Activated CD4-positive, alpha-beta memory T cell treated with anti-CD3 and anti-CD28 coated beads, Interleukin-2, amount 10 ng/mL, durations not matched to agents 7 days and 5 days (primary cell): ENCODE data around the gene NUDT2. TPM values are rescaled to one million over a fixed set of nuclear protein-coding genes. Genes with fewer than 3 reads are reported as not detected.

Source experiments
- CTCF ChIA-PET: fragments of 350-600 bp; sonication (Branson Sonifier 250); formaldehyde crosslinking; loops from one replicate; lab custom pipeline; 2021; ENCODE audit warnings: antibody characterized with exemption, inconsistent platforms; lab: Charles Lee
- POLR2A ChIA-PET: fragments of 350-600 bp; sonication (Branson Sonifier 250); formaldehyde crosslinking; loops from one replicate; lab custom pipeline; 2021; ENCODE audit warnings: antibody characterized with exemption; lab: Charles Lee
- DNase-seq: peaks from one replicate; pipeline ENCODE4 v3.0.0-alpha.2; 2020
- H3K27ac Mint-ChIP-seq: one replicate; pipeline ENCODE4 v1.8.0; 2021; ENCODE audit warnings: mild to moderate bottlenecking, mixed read lengths
- H3K27me3 Mint-ChIP-seq: one replicate; pipeline ENCODE4 v1.8.0; 2021; ENCODE audit warnings: mixed read lengths
- H3K36me3 Mint-ChIP-seq: one replicate; pipeline ENCODE4 v1.8.0; 2021; ENCODE audit warnings: low read depth, mixed read lengths
- H3K4me1 Mint-ChIP-seq: one replicate; pipeline ENCODE4 v1.8.0; 2021; ENCODE audit warnings: mixed read lengths
- H3K4me3 Mint-ChIP-seq: one replicate; pipeline ENCODE4 v1.8.0; 2021; ENCODE audit warnings: mild to moderate bottlenecking, mixed read lengths
- H3K9me3 Mint-ChIP-seq: one replicate; pipeline ENCODE4 v1.8.0; 2021; ENCODE audit warnings: mixed read lengths
- total RNA-seq, 2 experiments: library from RNA; stranded (reverse); gene quantifications; one replicate each; pipeline ENCODE4 v1.2.3, GENCODE V29; 2021

The NUDT2 gene
- total RNA-seq, 2 experiments from 2014 or later = 33.3 to 35.0 TPM

DNA sequence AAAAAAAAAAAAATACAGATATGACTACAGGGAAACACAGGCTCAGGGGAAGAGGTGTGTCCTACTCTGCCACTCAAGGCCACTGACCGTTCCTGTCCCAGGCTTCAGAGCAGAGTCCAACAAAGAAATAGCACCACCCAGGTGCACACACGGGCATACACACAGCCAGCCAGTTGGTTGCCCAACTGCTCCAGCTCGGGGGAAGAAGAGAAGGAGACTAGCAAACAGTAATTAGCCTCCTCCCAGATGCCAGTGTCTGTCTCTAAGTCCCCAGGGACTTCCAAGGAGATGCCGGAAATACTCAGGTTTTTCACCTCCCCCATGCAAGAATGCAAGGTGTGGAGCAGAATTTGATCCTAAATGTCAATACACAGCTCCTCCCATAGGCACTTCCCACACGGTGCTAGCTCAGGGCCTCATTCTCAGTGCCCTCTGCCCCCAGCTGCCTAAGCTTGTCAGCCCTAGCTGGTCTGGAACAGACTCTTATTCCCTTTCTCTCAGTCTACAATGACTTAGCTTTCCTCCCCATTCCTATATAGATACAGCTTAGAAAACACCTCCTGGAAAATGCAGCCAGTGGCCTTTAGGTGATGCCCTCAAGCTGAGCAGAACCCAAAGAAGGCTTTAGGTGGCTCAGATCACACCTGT is 45.7 kb downstream of the NUDT2 start:
- no peak for DNase-seq
- Mint-ChIP-seq H3K36me3 (peaks cover 19% of the 10 kb centered on the region), H3K4me1 (peaks cover 28% of the 10 kb centered on the region), H3K27ac (no peak overlapping the region), H3K9me3 (no peaks in the 10 kb centered on the region), H3K4me3 (peak overlapping the region; percentile 85), H3K27me3 (peaks cover 8% of the 10 kb centered on the region)
- POLR2A ChIA-PET = interaction anchor here (1.2 to 2.9 kb wide), 3 partner anchors 43 to 196 kb away, joined by 3 to 8 read pairs (median 3); partner anchors contain the start of gene UBAP1
- CTCF ChIA-PET = interaction anchor here (0.8 to 7.0 kb wide), 5 partner anchors 29 to 371 kb away, joined by 3 to 109 read pairs (median 4); no protein-coding TSS in a partner anchor

DNA sequence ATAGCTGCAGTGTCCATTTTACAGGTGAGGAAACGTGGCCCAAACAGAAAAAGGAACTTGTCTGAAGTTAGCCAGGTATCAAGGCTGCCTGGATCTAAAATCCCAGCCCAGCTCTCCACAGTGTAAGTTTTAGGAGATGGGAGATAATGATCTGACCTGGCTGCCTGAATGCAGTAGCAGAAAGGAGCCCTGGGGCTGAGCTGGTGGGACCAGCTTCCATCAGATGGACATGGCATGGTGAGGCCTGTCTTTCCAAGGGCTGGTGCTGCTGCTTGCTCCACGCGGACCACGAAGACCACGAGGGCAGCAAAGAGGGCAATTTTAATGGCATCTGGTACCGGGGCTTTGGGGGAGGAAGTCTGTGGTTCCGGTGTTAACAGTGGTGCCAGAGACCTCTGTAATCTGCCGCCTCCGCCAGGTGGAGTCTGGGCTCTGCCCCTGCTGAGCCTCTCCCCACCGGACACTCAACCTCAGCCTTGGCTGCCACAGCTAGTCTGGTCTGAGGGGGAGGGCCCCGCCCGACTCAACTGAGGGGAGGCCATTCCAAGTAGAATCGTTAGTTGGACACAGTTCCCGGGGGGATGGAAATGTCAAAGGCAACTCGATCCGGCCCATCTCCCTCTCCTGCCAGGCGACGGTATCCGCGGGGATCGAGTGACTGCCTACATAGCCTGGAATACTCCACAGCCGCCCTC is 46.7 kb downstream of the NUDT2 start:
- POLR2A ChIA-PET = interaction anchor here (1.2 to 2.9 kb wide), 6 partner anchors 45 to 560 kb away, joined by 3 to 13 read pairs (median 6); partner anchors contain the start of genes SIGMAR1 and UBAP1
- CTCF ChIA-PET = interaction anchor here (1.2 to 7.0 kb wide), 8 partner anchors 12 to 326 kb away, joined by 3 to 109 read pairs (median 4); partner anchors contain the start of genes DNAI1 and FAM219A
- Mint-ChIP-seq H3K36me3 (peaks cover 10% of the 10 kb centered on the region), H3K27me3 (peaks cover 8% of the 10 kb centered on the region), H3K4me3 (peak overlapping the region; percentile 85), H3K27ac (peak overlapping the region; percentile 72), H3K9me3 (no peaks in the 10 kb centered on the region), H3K4me1 (peaks cover 38% of the 10 kb centered on the region)
- peak; percentile 62 for DNase-seq

DNA sequence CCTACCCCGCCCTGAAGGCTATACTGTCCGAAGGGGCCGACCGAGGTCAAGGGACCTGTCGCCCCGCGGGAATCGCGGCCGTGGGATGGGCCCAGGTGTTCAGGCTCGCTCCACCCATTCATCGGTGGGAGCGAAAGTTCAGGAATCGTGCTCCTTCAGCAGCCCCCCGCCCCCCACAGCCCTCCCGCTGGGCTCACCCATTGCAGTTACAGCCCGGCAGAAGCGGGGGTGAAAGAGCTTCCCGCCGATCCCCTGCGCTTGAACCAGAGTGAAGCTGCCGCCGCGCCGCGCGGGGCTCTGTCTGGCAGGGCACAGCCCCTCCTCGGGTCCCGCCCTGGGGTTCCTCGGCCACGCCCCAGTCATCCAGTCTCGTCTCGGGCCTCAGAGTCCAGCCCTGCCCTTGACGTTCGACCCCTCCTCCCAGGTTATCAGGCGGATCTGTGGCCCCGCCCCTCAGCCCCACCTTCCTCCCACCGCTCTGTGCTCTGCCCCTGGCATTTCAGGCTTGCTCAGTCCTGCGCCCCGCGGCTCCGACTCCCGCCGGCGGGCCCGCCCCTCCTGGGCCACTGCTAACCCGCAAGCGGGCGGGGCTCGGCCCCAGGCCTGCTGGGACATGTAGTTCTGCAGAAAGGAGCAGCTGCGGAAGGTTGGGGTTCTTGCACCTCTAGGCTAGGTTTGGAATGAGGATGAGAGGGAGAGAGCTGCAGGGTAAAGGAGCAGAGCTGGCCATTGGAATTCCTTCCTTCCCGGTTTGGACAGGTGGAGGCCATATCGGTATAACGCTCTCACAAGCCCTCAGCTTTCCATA is 47.4 kb downstream of the NUDT2 start, which contains the start of gene MYORG:
Gene MYORG, minus strand, starts transcription at position 303 of the 808 bp plus-strand sequence. CDS start 3,955 bp downstream, outside the sequence.
- Mint-ChIP-seq H3K27me3 (peaks cover 11% of the 10 kb centered on the region), H3K4me3 (peak within 1 kb of the TSS; percentile 85), H3K4me1 (peaks cover 45% of the 10 kb centered on the region), H3K36me3 (peaks cover 4% of the 10 kb centered on the region), H3K9me3 (no peaks in the 10 kb centered on the region), H3K27ac (peak within 1 kb of the TSS; percentile 72)
- ChIA-PET POLR2A (interaction anchor here (1.0 to 2.6 kb wide), 10 partner anchors 39 to 561 kb away, joined by 3 to 13 read pairs (median 4); partner anchors contain the start of genes DCTN3 and SIGMAR1), CTCF (interaction anchor here (1.1 to 7.0 kb wide), 10 partner anchors 12 to 327 kb away, joined by 3 to 109 read pairs (median 4); partner anchors contain the start of genes DNAI1 and FAM219A)
- peak; percentile 99 for DNase-seq

DNA sequence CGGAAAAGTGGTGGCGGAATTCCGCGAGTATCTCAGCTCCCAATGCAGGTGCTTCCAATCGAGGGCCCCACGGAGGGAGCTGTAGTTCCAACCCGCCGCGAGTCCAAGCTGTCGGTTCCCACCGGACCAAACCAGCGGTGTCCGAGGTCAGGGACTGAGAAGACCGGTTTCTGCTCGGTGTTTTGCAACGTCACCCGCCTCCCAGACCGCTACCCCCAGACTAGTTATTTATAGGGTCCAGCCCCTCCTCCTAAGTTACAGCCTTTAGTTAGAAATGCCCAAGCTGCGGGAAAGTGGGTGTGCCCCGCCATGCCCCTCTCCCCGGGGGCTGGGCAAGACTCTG is 48.0 kb downstream of the NUDT2 start:
- no peak for DNase-seq
- CTCF ChIA-PET = interaction anchor here (1.1 to 7.0 kb wide), 9 partner anchors 13 to 562 kb away, joined by 3 to 109 read pairs (median 4); partner anchors contain the start of genes DNAI1 and FAM219A
- H3K9me3 Mint-ChIP-seq = no peaks in the 10 kb centered on the region
- peaks cover 2% of the 10 kb centered on the region for H3K36me3 Mint-ChIP-seq
- peak overlapping the region; percentile 85 for H3K4me3 Mint-ChIP-seq
- POLR2A ChIA-PET = interaction anchor here (1.0 to 2.6 kb wide), 9 partner anchors 40 to 561 kb away, joined by 3 to 13 read pairs (median 3); partner anchors contain the start of genes DCTN3 and SIGMAR1
- H3K27ac Mint-ChIP-seq = no peak overlapping the region
- peaks cover 12% of the 10 kb centered on the region for H3K27me3 Mint-ChIP-seq
- peaks cover 45% of the 10 kb centered on the region for H3K4me1 Mint-ChIP-seq

DNA sequence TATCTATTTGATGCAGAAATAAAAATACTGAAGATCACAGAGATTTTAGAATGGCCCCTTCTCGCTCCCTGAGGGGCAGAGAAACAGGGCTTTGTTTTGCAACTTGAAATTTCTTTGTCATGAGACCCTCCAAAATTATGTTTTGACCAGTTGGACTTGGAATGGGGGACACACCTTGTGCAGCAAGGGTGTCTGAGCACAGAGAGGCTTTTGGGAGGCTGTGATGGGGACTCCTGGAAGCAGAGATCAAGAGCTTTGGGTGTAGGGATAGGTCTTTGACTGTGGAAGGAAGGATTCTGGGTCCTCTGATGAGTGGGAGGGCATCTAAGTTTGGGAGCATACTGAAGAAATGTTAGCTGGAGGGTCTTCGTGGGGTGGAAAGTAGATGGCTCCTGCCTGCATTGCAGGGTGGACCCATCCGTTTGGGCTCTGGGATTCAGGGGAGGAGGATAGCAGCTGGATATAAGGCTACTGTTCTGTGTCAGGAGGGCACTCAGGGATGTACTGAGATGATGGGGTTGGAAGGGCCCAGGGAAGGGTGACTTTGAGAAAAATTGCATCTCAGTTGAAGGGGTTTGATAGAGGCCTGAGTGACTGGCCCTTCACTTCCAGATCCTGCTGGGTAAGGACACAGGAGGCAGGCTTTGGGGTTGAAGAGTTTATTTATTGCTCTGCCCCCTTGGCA is 49.1 kb downstream of the NUDT2 start:
- Mint-ChIP-seq H3K36me3 (no peaks in the 10 kb centered on the region), H3K27me3 (peaks cover 12% of the 10 kb centered on the region), H3K4me1 (peaks cover 45% of the 10 kb centered on the region), H3K9me3 (no peaks in the 10 kb centered on the region), H3K27ac (no peak overlapping the region), H3K4me3 (peak overlapping the region; percentile 2)
- DNase-seq = no peak
- POLR2A ChIA-PET = interaction anchor here (0.6 to 2.6 kb wide), 5 partner anchors 10 to 287 kb away, joined by 3 to 13 read pairs (median 3); no protein-coding TSS in a partner anchor
- CTCF ChIA-PET = interaction anchor here (1.1 to 7.0 kb wide), 12 partner anchors 10 to 563 kb away, joined by 3 to 109 read pairs (median 4); no protein-coding TSS in a partner anchor

DNA sequence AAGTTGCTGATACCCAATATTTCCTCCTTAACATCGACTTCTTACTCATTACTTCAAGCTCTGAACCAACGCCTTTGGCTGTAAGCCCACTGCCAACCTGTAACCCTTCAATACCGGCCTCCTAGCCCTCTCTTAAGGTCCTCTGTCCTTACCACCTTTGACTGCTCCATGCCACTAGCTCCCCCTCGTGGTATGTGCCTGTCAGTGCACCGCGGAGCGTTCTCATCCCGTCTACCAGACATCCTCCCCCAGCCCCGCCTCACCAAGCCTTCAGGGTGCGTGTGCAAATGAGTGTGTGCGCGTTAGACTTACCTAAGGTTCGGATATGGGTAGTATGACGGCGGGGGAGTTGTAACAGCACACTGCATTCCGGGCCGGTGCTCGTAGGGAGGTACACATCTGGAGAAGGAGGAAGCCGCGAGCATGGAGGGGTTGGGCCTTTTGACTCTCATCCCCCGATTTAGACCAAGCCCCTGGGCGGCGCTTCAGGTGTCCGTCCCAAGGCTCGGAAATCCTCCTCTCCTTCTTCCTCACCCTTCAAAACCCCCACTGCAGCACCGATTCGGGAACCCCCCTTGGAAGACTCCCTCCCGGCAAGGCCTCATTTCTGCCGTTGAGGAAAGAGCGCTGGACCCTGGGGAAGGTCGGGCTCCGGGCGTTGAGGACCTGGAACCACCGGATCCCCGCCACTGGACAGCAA is 50.1 kb downstream of the NUDT2 start:
- DNase-seq = peak; percentile 93
- Mint-ChIP-seq H3K36me3 (no peaks in the 10 kb centered on the region), H3K27me3 (peaks cover 12% of the 10 kb centered on the region), H3K4me1 (peaks cover 45% of the 10 kb centered on the region), H3K9me3 (no peaks in the 10 kb centered on the region), H3K27ac (peak overlapping the region; percentile 74), H3K4me3 (peak overlapping the region; percentile 80)
- CTCF ChIA-PET = interaction anchor here (0.6 to 7.0 kb wide), 11 partner anchors 9 to 227 kb away, joined by 3 to 109 read pairs (median 4); no protein-coding TSS in a partner anchor
- POLR2A ChIA-PET = interaction anchor here (0.6 to 1.8 kb wide), 4 partner anchors 9 to 127 kb away, joined by 3 to 9 read pairs (median 3); no protein-coding TSS in a partner anchor

DNA sequence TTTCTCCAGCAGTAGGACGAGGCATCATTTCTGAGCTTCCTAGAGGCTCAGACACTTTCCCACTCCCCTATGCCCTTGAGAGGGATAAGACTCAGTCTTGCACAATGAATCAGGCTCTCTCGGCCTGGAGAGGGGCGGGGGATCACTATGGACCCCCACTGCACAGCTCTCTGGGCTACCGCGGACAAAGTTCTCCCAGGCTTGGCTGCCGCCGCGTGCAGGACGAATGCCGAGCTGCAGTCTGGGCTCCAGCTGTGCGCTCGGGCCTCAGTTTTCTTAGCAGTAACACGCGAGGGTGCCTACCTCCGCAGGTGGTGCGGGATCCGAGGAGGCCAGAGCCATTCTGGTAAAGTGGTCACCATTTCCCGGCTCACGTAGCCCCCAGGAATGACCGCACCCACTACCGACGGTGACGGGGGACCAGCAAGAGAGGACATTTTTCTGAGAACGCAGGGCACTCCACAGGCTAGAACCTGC is 50.7 kb downstream of the NUDT2 start:
- H3K9me3 Mint-ChIP-seq = no peaks in the 10 kb centered on the region
- H3K27me3 Mint-ChIP-seq = peaks cover 12% of the 10 kb centered on the region
- CTCF ChIA-PET = interaction anchor here (1.3 to 7.0 kb wide), 4 partner anchors 24 to 125 kb away, joined by 4 to 109 read pairs (median 7); no protein-coding TSS in a partner anchor
- H3K4me1 Mint-ChIP-seq = peaks cover 45% of the 10 kb centered on the region
- DNase-seq = no peak
- H3K36me3 Mint-ChIP-seq = no peaks in the 10 kb centered on the region
- peak overlapping the region; percentile 23 for H3K27ac Mint-ChIP-seq
- POLR2A ChIA-PET = interaction anchor here (1.0 to 1.8 kb wide), 2 partner anchors 50 to 52 kb away, joined by 3 to 9 read pairs; no protein-coding TSS in a partner anchor
- peak overlapping the region; percentile 80 for H3K4me3 Mint-ChIP-seq

DNA sequence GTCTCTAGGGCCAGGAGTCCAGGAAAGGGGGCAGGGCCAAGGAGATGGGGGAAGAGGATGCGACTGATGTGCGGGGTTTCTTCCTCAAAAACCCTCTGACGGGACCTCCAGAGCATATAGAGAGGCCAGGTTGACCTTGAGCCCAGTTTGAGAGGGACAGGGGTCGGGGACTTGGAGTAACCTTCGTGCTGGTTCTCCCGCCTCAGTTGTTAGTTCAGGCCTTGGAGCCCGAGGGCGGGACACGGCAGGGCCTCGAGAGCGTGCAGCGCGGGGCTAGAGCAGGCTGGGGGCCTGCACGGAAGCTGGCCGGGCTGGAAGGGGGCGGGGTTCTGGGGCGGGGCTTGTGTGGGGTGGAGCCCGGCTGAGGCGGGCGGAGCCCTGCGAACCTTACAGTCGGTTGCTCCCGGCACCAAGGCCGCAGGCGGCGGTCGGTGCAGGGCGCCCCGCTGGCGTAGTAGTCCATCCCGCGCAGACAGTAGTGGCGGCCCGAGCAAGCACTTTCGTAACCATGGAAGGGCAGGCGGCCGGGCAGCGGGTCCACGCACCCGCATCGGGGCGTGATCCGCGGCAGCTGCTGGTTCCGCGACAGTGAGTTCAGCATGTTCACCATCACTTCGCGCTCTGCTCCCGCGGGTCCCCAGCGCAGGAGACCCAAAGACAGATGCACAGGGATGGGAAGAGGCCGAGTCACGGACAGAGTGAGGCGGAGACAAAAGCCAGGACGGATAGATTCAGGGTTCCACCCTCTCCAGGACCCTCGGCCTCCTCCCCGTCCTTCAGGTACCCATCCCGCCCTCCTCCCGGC is 51.3 kb downstream of the NUDT2 start:
- no peaks in the 10 kb centered on the region for H3K9me3 Mint-ChIP-seq
- peaks cover 12% of the 10 kb centered on the region for H3K27me3 Mint-ChIP-seq
- peaks cover 40% of the 10 kb centered on the region for H3K4me1 Mint-ChIP-seq
- CTCF ChIA-PET = interaction anchor here (0.6 to 7.0 kb wide), 4 partner anchors 23 to 127 kb away, joined by 3 to 109 read pairs (median 7); no protein-coding TSS in a partner anchor
- no peaks in the 10 kb centered on the region for H3K36me3 Mint-ChIP-seq
- DNase-seq = peak; percentile 85
- H3K4me3 Mint-ChIP-seq = peak overlapping the region; percentile 80
- peak overlapping the region; percentile 55 for H3K27ac Mint-ChIP-seq
- POLR2A ChIA-PET = interaction anchor here (0.6 to 1.8 kb wide), 3 partner anchors 12 to 323 kb away, joined by 3 to 9 read pairs (median 3); no protein-coding TSS in a partner anchor

DNA sequence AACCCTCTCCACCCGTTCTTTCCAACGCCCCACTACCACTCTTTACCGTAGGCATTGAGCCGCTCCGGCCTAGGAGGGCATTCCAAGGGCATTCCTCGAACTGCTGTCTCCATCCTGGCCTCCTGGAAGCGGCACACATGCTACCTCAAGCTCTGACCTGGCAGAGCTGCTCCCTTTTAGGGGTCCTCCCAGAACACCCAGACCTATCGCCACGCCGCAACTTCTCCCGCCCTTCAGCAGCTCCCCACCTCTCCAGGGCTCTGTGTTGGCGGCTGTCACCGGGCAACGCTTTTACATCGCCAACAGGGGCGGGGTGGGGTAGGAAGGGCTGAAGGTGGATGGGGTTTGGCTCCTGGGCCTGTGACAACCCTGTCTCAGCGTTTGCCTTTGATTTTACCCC is 52.0 kb downstream of the NUDT2 start:
- ChIA-PET CTCF (no interaction called here), POLR2A (interaction anchor here (0.6 to 1.0 kb wide), 2 partner anchors 11 to 322 kb away, joined by 3 read pairs; no protein-coding TSS in a partner anchor)
- Mint-ChIP-seq H3K4me1 (peaks cover 34% of the 10 kb centered on the region), H3K9me3 (no peaks in the 10 kb centered on the region), H3K4me3 (peak overlapping the region; percentile 68), H3K27ac (no peak overlapping the region), H3K36me3 (no peaks in the 10 kb centered on the region), H3K27me3 (peaks cover 12% of the 10 kb centered on the region)
- DNase-seq = no peak

DNA sequence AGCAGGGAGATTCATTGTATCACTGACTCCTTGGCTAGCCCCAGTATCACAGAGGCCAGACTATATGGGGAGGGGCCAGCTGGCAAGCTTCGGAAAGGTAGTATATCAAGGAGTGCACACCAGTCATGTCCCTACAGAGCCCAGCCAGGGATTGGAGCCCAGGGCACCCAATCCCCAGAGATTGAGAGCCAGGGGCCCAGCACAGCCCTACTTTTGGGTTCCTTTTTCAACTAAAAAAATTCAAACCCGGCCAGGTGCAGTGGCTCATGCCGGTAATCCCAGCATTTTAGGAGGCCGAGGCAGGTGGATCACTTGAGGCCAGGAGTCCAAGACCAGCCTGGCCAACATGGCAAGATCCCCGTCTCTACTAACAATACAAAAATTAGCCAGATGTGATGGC is 52.7 kb downstream of the NUDT2 start:
- H3K27ac Mint-ChIP-seq = no peak overlapping the region
- no peaks in the 10 kb centered on the region for H3K36me3 Mint-ChIP-seq
- H3K4me3 Mint-ChIP-seq = peak overlapping the region; percentile 68
- DNase-seq = no peak
- POLR2A ChIA-PET = no interaction called here
- no peaks in the 10 kb centered on the region for H3K9me3 Mint-ChIP-seq
- CTCF ChIA-PET = interaction anchor here (1.0 kb wide), 1 partner anchor 252 kb away, joined by 3 read pairs; no protein-coding TSS in a partner anchor
- peaks cover 33% of the 10 kb centered on the region for H3K4me1 Mint-ChIP-seq
- peaks cover 12% of the 10 kb centered on the region for H3K27me3 Mint-ChIP-seq
